ENCODE measurements around the gene CCL7. TPM values are rescaled to one million over a fixed set of nuclear protein-coding genes. Genes with fewer than 3 reads are reported as not detected.

The CCL7 gene
- total RNA-seq, 1 donor from 2014 or later: not detected

GRCh38 chr17:34261568-34262337, 8.3 kb upstream of the CCL7 start:
- peaks cover 48% of the 10 kb centered on the region for H3K27me3 Mint-ChIP-seq (ENCODE audit: low read depth)
- no peaks in the 10 kb centered on the region for H3K9me3 Mint-ChIP-seq
- no peak overlapping the region for H3K27ac Mint-ChIP-seq (ENCODE audit: unreplicated experiment)
- peaks cover 7% of the 10 kb centered on the region for H3K4me1 Mint-ChIP-seq
- DNase-seq (ENCODE audit: low read depth, low spot score): no peak
- H3K36me3 Mint-ChIP-seq (ENCODE audit: low read depth): no peaks in the 10 kb centered on the region
- TF ChIP-seq, protein P1, sequence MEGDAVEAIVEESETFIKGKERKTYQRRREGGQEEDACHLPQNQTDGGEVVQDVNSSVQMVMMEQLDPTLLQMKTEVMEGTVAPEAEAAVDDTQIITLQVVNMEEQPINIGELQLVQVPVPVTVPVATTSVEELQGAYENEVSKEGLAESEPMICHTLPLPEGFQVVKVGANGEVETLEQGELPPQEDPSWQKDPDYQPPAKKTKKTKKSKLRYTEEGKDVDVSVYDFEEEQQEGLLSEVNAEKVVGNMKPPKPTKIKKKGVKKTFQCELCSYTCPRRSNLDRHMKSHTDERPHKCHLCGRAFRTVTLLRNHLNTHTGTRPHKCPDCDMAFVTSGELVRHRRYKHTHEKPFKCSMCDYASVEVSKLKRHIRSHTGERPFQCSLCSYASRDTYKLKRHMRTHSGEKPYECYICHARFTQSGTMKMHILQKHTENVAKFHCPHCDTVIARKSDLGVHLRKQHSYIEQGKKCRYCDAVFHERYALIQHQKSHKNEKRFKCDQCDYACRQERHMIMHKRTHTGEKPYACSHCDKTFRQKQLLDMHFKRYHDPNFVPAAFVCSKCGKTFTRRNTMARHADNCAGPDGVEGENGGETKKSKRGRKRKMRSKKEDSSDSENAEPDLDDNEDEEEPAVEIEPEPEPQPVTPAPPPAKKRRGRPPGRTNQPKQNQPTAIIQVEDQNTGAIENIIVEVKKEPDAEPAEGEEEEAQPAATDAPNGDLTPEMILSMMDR (conservative IDR thresholded peaks at IDR 0.05): no peak
- no peak overlapping the region for H3K4me3 Mint-ChIP-seq

DNA sequence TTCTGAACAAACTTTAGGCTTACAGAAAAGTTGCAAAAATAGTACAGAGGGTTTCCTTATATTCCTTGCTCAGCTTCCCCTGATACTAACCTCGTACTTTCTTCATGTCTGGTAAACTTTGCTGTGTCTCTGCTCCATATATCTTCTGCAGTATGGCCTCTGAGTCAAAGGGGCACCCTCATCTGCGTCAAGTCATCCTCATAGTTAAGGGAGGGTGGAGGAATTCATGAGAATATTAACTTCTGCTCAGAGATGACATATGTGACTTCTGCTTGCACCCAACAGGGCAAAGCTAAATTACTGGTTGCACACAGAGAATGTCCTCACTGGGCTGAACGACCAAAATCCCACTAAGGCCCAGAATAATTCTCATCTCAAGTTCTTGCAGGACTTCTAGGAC, 4.3 kb upstream of the CCL7 start:
- Mint-ChIP-seq H3K36me3 (ENCODE audit: low read depth) (no peaks in the 10 kb centered on the region), H3K4me1 (no peaks in the 10 kb centered on the region), H3K27me3 (ENCODE audit: low read depth) (peaks cover 58% of the 10 kb centered on the region), H3K9me3 (no peaks in the 10 kb centered on the region), H3K27ac (ENCODE audit: unreplicated experiment) (no peak overlapping the region), H3K4me3 (no peak overlapping the region)
- no peak for DNase-seq (ENCODE audit: low read depth, low spot score)
- TF ChIP-seq, protein P1 (conservative IDR thresholded peaks at IDR 0.05): no peak

DNA sequence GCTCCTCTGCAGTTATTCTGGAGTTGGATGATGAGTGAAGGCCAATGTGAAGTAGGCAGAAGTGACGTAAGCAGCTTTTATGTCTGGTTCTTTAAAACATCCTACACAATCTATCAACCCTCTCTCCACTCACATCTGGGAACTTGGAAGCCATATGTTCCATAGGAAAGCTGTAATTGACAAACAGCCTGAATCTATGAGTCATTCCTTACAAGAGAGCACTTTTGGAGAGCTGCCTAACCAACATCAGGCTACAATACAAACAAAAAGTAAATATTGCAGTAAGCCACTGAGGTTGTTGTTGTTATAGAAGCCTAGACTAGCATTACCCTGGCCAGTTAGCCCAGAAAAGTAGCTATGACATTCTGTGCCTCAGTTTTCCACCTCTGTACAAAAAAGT, 5.9 kb downstream of the CCL7 start:
- Mint-ChIP-seq H3K36me3 (ENCODE audit: low read depth) (no peaks in the 10 kb centered on the region), H3K27me3 (ENCODE audit: low read depth) (peaks cover 41% of the 10 kb centered on the region)

DNA sequence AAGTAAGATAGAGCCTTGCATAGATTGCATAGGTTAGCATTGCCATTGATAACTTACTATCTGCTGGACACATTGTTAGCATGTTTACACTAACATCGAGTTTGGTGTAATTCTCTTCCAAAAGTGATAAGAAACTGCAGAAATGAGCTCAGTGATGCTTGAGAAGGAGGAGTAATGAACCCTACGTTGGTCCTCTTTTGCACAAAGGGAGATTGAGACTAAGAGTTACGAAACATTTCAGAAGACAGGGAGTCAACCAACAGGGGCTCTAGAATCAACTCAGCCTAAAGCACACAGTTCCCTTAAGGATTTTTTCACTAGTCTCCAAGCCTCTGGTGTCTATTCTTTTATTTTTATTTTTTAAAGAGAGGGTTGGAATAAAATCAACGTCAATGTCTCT, 6.8 kb downstream of the CCL7 start:
- no peaks in the 10 kb centered on the region for H3K36me3 Mint-ChIP-seq (ENCODE audit: low read depth)
- H3K27ac Mint-ChIP-seq (ENCODE audit: unreplicated experiment): no peak overlapping the region
- no peak overlapping the region for H3K4me3 Mint-ChIP-seq
- no peak for DNase-seq (ENCODE audit: low read depth, low spot score)
- H3K9me3 Mint-ChIP-seq: no peaks in the 10 kb centered on the region
- TF ChIP-seq, protein P1 (conservative IDR thresholded peaks at IDR 0.05): no peak
- H3K4me1 Mint-ChIP-seq: no peaks in the 10 kb centered on the region
- peaks cover 42% of the 10 kb centered on the region for H3K27me3 Mint-ChIP-seq (ENCODE audit: low read depth)

More for the DNA sequence above, 5.9 kb downstream of the CCL7 start:
- no peak overlapping the region for H3K27ac Mint-ChIP-seq (ENCODE audit: unreplicated experiment)
- no peaks in the 10 kb centered on the region for H3K4me1 Mint-ChIP-seq
- TF ChIP-seq, protein P1 (conservative IDR thresholded peaks at IDR 0.05): no peak
- no peak overlapping the region for H3K4me3 Mint-ChIP-seq
- no peak for DNase-seq (ENCODE audit: low read depth, low spot score)
- H3K9me3 Mint-ChIP-seq: no peaks in the 10 kb centered on the region

- no peak overlapping the region for H3K27ac Mint-ChIP-seq (ENCODE audit: unreplicated experiment)
- H3K9me3 Mint-ChIP-seq: peaks cover 2% of the 10 kb centered on the region
- H3K27me3 Mint-ChIP-seq (ENCODE audit: low read depth): peaks cover 82% of the 10 kb centered on the region
- H3K4me3 Mint-ChIP-seq: no peak overlapping the region
- no peak for DNase-seq (ENCODE audit: low read depth, low spot score)
- no peaks in the 10 kb centered on the region for H3K36me3 Mint-ChIP-seq (ENCODE audit: low read depth)
- TF ChIP-seq, protein P1 (conservative IDR thresholded peaks at IDR 0.05): no peak
- no peaks in the 10 kb centered on the region for H3K4me1 Mint-ChIP-seq
These were observed 13.6 kb downstream of the CCL7 start for GRCh38 chr17:34283571-34283970.

Measured in neural crest cell (in vitro differentiated cells).